Naive thymus-derived CD8-positive, alpha-beta T cell (primary cell): ENCODE measurements around the gene DCBLD1. TPM values are rescaled to one million over a fixed set of nuclear protein-coding genes. Genes with fewer than 3 reads are reported as not detected.

Experiments used
- ATAC-seq, 2 donors: fragments of 150-1000 bp; cut with Tn5 transposase in 1 of 2; sonication (Bioruptor Pico), chemical (Tn5 transposase) in 1 of 2; 1 replicate in 1 of 2; 2 replicates in 1 of 2; pipeline ENCODE4 v1.10.0; 2021; ENCODE audit warnings: mild to moderate bottlenecking in 2 of 2, moderate library complexity in 2 of 2
- POLR2A ChIA-PET: fragments of 350-600 bp; sonication (Branson Sonifier 250); formaldehyde crosslinking; loops from one replicate; lab custom pipeline; 2021; ENCODE audit warnings: antibody characterized with exemption; lab: Charles Lee
- DNase-seq, 10 donors: peaks; one replicate each; pipeline versions ENCODE4 v3.0.0 to v3.0.0-alpha.2; 2020 to 2022
- H3K27ac Mint-ChIP-seq, 10 donors: one replicate each; pipeline ENCODE4 v1.8.0; 2020 to 2022; ENCODE audit warnings: mild to moderate bottlenecking in 10 of 10, mixed read lengths in 10 of 10, moderate library complexity in 4 of 10, inconsistent platforms in 1 of 10
- H3K27me3 Mint-ChIP-seq, 5 donors: one replicate each; pipeline ENCODE4 v1.8.0; 2021 to 2022; ENCODE audit warnings: mixed read lengths in 5 of 5
- H3K36me3 Mint-ChIP-seq, 3 donors: one replicate each; pipeline ENCODE4 v1.8.0; 2020 to 2022; ENCODE audit warnings: mixed read lengths in 3 of 3, mild to moderate bottlenecking in 2 of 3, inconsistent platforms in 1 of 3
- H3K4me1 Mint-ChIP-seq, 4 donors: one replicate each; pipeline ENCODE4 v1.8.0; 2021 to 2022; ENCODE audit warnings: mixed read lengths in 4 of 4
- H3K4me3 Mint-ChIP-seq, 10 donors: one replicate each; pipeline ENCODE4 v1.8.0; 2020 to 2022; ENCODE audit warnings: mild to moderate bottlenecking in 10 of 10, mixed read lengths in 10 of 10, moderate library complexity in 6 of 10, inconsistent platforms in 1 of 10
- H3K9me3 Mint-ChIP-seq, 9 donors: one replicate each; pipeline ENCODE4 v1.8.0; 2020 to 2022; ENCODE audit warnings: mixed read lengths in 9 of 9, mild to moderate bottlenecking in 3 of 9, inconsistent platforms in 1 of 9, moderate library complexity in 1 of 9
- polyA plus RNA-seq, 3 donors: library from polyadenylated mRNA; unstranded; fragments of 300-500 nt; fragmentation: Illumina TruSeq; gene quantifications; one replicate each; pipeline ENCODE4 v1.2.3, GENCODE V29; 2021
- total RNA-seq, 8 experiments: library from RNA in 2 of 8; stranded (reverse) in 2 of 8; gene quantifications; one replicate each; pipeline ENCODE4 v1.2.3 and lab custom pipeline; 2021 to 2026

DCBLD1 gene
- total and polyA plus RNA-seq, 5 experiments from 2014 or later: 2.9 to 8.3 (median 3.6) TPM

- POLR2A ChIA-PET: no interaction called here
These were observed 62.7 kb downstream of the DCBLD1 start for GRCh38 chr6:117545161-117545595.

GRCh38 chr6:117546674-117547073, 64.2 kb downstream of the DCBLD1 start:
- ATAC-seq (no peak), DNase-seq (no peak)
- POLR2A ChIA-PET: interaction anchor here (0.6 to 6.0 kb wide), 2 partner anchors 65 to 134 kb away, joined by 4 to 45 read pairs; partner anchors contain the start of gene DCBLD1
- peak overlapping the region; percentile 30 to 92 (median 90) for H3K4me3 Mint-ChIP-seq
- H3K27me3 Mint-ChIP-seq: no peaks in the 10 kb centered on the region
- H3K36me3 Mint-ChIP-seq: no peaks in the 10 kb centered on the region
- peak overlapping the region; percentile 5 to 93 (median 73) for H3K27ac Mint-ChIP-seq
- H3K9me3 Mint-ChIP-seq: no peaks in the 10 kb centered on the region
- peaks cover 11 to 50% (median 42%) of the 10 kb centered on the region in 4 donors for H3K4me1 Mint-ChIP-seq

More at GRCh38 chr6:117545161-117545595, 62.7 kb downstream of the DCBLD1 start:
- Mint-ChIP-seq H3K4me3 (no peak overlapping the region), H3K27ac (peak overlapping the region in 2 of 10 donors; percentile 25 to 57), H3K36me3 (no peaks in the 10 kb centered on the region), H3K4me1 (peaks cover 5 to 39% (median 32%) of the 10 kb centered on the region in 4 donors), H3K27me3 (peaks cover 0 to under 1% (median 0%) of the 10 kb centered on the region in 5 donors), H3K9me3 (no peaks in the 10 kb centered on the region)
- DNase-seq (no peak), ATAC-seq (no peak)

- POLR2A ChIA-PET: interaction anchor here (1.0 to 6.0 kb wide), 6 partner anchors 10 to 127 kb away, joined by 3 to 46 read pairs (median 6); partner anchors contain the start of genes DCBLD1 and GOPC
- no peaks in the 10 kb centered on the region for H3K9me3 Mint-ChIP-seq
- ATAC-seq (peak; percentile 49 to 75), DNase-seq (peak; percentile 20 to 70 (median 50))
- peaks cover 11 to 50% (median 42%) of the 10 kb centered on the region in 4 donors for H3K4me1 Mint-ChIP-seq
- H3K27me3 Mint-ChIP-seq: no peaks in the 10 kb centered on the region
- H3K36me3 Mint-ChIP-seq: no peaks in the 10 kb centered on the region
- peak overlapping the region; percentile 84 to 92 (median 90) for H3K4me3 Mint-ChIP-seq
- peak overlapping the region; percentile 82 to 97 (median 93) for H3K27ac Mint-ChIP-seq
These were observed 65.5 kb downstream of the DCBLD1 start for GRCh38 chr6:117547688-117548621.

- Mint-ChIP-seq H3K27ac (peak overlapping the region; percentile 82 to 97 (median 93)), H3K4me1 (peaks cover 11 to 50% (median 42%) of the 10 kb centered on the region in 4 donors), H3K27me3 (no peaks in the 10 kb centered on the region), H3K9me3 (no peaks in the 10 kb centered on the region), H3K36me3 (no peaks in the 10 kb centered on the region), H3K4me3 (peak overlapping the region; percentile 84 to 92 (median 90))
- peak; percentile 54 to 61 for ATAC-seq
- DNase-seq: peak in 4 of 10 donors; percentile 13 to 48 (median 38)
- POLR2A ChIA-PET: interaction anchor here (0.6 to 6.0 kb wide), 9 partner anchors 9 to 1163 kb away, joined by 3 to 46 read pairs (median 3); partner anchors contain the start of genes DCBLD1, GOPC and RWDD1
These were observed 66.4 kb downstream of the DCBLD1 start for GRCh38 chr6:117548797-117549301.

- POLR2A ChIA-PET: interaction anchor here (0.6 to 6.0 kb wide), 10 partner anchors 8 to 1162 kb away, joined by 3 to 46 read pairs (median 3); partner anchors contain the start of genes DCBLD1, GOPC and RWDD1
- Mint-ChIP-seq H3K9me3 (no peaks in the 10 kb centered on the region), H3K27me3 (no peaks in the 10 kb centered on the region), H3K4me3 (peak overlapping the region; percentile 84 to 92 (median 90)), H3K4me1 (peaks cover 11 to 50% (median 42%) of the 10 kb centered on the region in 4 donors), H3K36me3 (no peaks in the 10 kb centered on the region), H3K27ac (peak overlapping the region; percentile 82 to 97 (median 93))
- DNase-seq (peak in 3 of 10 donors; percentile 13 to 37 (median 19)), ATAC-seq (peak in 1 of 2 donors; percentile 11)
These were observed 67.1 kb downstream of the DCBLD1 start for GRCh38 chr6:117549611-117550010.

DNA sequence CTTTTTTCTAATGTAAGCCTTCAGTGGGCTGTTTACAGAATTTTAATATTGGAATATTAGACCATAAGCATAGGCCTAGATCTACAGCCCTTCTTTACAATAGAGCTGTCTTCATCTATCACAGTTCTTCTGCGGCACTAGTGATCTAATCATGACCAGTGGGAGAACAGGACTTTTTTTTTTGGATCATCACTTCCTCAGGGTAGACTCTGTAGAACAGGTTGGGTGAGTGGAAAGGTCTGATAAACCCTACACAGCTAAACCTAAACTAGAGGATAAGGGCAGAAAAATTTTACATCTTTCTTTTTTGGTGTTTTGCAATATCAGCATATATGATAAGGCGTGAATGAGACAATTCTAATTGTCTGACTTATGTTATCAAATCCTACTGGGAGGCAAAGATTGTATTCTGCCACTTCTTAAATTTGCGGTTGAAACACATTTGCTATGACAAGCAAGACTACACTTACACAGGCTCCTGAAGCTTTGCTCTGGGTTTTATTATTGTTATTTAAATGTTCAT, 67.7 kb downstream of the DCBLD1 start:
- POLR2A ChIA-PET: interaction anchor here (0.6 to 6.0 kb wide), 4 partner anchors 52 to 125 kb away, joined by 3 to 46 read pairs (median 25); partner anchors contain the start of genes DCBLD1 and GOPC
- peak overlapping the region in 9 of 10 donors; percentile 54 to 97 (median 93) for H3K27ac Mint-ChIP-seq
- H3K4me3 Mint-ChIP-seq: peak overlapping the region; percentile 84 to 92 (median 90)
- DNase-seq (no peak), ATAC-seq (no peak)
- H3K4me1 Mint-ChIP-seq: peaks cover 11 to 50% (median 42%) of the 10 kb centered on the region in 4 donors
- H3K9me3 Mint-ChIP-seq: no peaks in the 10 kb centered on the region
- no peaks in the 10 kb centered on the region for H3K27me3 Mint-ChIP-seq
- H3K36me3 Mint-ChIP-seq: no peaks in the 10 kb centered on the region

GRCh38 chr6:117550618-117551242, 68.3 kb downstream of the DCBLD1 start:
- no peaks in the 10 kb centered on the region for H3K9me3 Mint-ChIP-seq
- peak overlapping the region in 9 of 10 donors; percentile 18 to 97 (median 92) for H3K27ac Mint-ChIP-seq
- POLR2A ChIA-PET: interaction anchor here (0.8 to 6.0 kb wide), 4 partner anchors 52 to 101 kb away, joined by 5 to 46 read pairs (median 26); partner anchors contain the start of genes DCBLD1 and GOPC
- no peaks in the 10 kb centered on the region for H3K27me3 Mint-ChIP-seq
- peak overlapping the region in 9 of 10 donors; percentile 2 to 89 (median 26) for H3K4me3 Mint-ChIP-seq
- DNase-seq: peak in 3 of 10 donors; percentile 16 to 33 (median 26)
- peak in 1 of 2 donors; percentile 45 for ATAC-seq
- no peaks in the 10 kb centered on the region for H3K36me3 Mint-ChIP-seq
- H3K4me1 Mint-ChIP-seq: peaks cover 11 to 50% (median 42%) of the 10 kb centered on the region in 4 donors

- ATAC-seq (no peak), DNase-seq (no peak)
- POLR2A ChIA-PET: interaction anchor here (6.0 kb wide), 1 partner anchor 71 kb away, joined by 45 read pairs; the partner anchor contains the start of gene DCBLD1
- Mint-ChIP-seq H3K4me3 (no peak overlapping the region), H3K9me3 (no peaks in the 10 kb centered on the region), H3K27me3 (no peaks in the 10 kb centered on the region), H3K27ac (no peak overlapping the region), H3K4me1 (peaks cover 8 to 34% (median 30%) of the 10 kb centered on the region in 4 donors), H3K36me3 (no peaks in the 10 kb centered on the region)
These were observed 70.1 kb downstream of the DCBLD1 start for GRCh38 chr6:117552618-117553017.

DNA sequence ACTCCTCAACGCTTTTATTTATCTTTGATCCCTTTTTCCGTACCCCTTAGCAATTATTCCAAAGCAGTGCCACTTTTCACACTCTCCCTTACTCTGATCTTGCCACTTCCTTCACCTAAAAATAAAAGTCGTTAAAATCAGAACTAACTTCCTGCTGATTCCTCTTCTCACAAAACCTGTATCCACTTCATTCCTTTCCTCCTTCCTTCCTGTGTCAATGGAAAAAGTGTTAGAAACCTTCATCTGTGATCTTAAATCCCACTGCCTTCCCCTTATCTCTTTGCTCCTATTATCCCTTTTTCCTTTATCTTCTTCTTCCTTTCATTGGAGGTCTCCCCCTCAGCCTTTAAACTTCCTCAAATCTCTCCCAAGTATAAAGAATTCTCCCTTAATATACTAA, 70.7 kb downstream of the DCBLD1 start:
- no peak for DNase-seq
- Mint-ChIP-seq H3K4me1 (peaks cover 8 to 31% (median 28%) of the 10 kb centered on the region in 4 donors), H3K9me3 (no peaks in the 10 kb centered on the region), H3K27ac (no peak overlapping the region), H3K36me3 (no peaks in the 10 kb centered on the region), H3K4me3 (no peak overlapping the region), H3K27me3 (no peaks in the 10 kb centered on the region)
- POLR2A ChIA-PET: no interaction called here
- ATAC-seq: no peak

- peaks cover 6 to 9% (median 8%) of the 10 kb centered on the region in 4 donors for H3K4me1 Mint-ChIP-seq
- no peaks in the 10 kb centered on the region for H3K9me3 Mint-ChIP-seq
- POLR2A ChIA-PET: no interaction called here
- DNase-seq: no peak
- no peak overlapping the region for H3K4me3 Mint-ChIP-seq
- no peak for ATAC-seq
- H3K27me3 Mint-ChIP-seq: no peaks in the 10 kb centered on the region
- peaks cover 0 to under 1% (median 0%) of the 10 kb centered on the region in 3 donors for H3K36me3 Mint-ChIP-seq
- H3K27ac Mint-ChIP-seq: no peak overlapping the region
These were observed 72.9 kb downstream of the DCBLD1 start for GRCh38 chr6:117555262-117555849.

DNA sequence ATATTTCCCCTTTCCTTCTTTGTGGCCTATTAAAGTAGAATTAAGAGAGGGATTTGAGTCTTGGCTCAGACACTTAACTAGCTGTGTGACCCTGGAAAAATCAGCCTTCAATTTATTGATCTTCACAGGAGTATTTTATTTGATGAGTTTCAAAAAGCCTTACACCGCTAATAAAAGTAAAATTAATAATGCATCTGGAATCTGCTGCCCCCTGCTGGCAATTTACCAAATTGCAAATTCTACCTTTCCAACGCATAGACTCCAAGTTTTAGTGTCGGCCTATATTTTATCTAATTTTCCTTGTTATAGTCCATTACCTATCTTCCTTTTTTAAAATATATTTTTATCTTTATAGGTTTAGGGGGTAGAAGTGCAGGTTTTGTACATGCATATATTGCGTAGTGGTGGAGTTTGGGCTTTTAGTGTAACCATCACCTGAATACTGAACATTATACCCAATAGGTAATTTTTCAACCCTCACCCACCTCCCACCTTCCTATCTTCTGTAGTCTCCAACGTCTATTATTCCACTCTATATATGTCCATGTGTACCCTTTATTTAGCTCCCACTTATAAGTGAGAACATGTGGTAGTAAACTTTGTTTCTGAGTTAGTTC, 73.5 kb downstream of the DCBLD1 start:
- DNase-seq: peak; percentile 21 to 73 (median 56)
- H3K27ac Mint-ChIP-seq: no peak overlapping the region
- POLR2A ChIA-PET: interaction anchor here (0.6 kb wide), 1 partner anchor 106 kb away, joined by 4 read pairs; no protein-coding TSS in a partner anchor
- peaks cover 0 to 7% (median 0%) of the 10 kb centered on the region in 3 donors for H3K36me3 Mint-ChIP-seq
- no peak overlapping the region for H3K4me3 Mint-ChIP-seq
- H3K27me3 Mint-ChIP-seq: no peaks in the 10 kb centered on the region
- ATAC-seq: no peak
- H3K4me1 Mint-ChIP-seq: peaks cover under 1 to 2% (median 2%) of the 10 kb centered on the region in 4 donors
- H3K9me3 Mint-ChIP-seq: no peaks in the 10 kb centered on the region
